Psoas muscle (tissue), 8 donors: ENCODE measurements around the gene RSPRY1. TPM values are rescaled to one million over a fixed set of nuclear protein-coding genes. Genes with fewer than 3 reads are reported as not detected.

Experiments
- ATAC-seq, 4 donors: fragments of 200-7000 bp; cut with Tn5 transposase; one replicate each; pipeline ENCODE4 v1.9.1; 2020; ENCODE audit warnings: moderate library complexity in 3 of 4, mild to moderate bottlenecking in 2 of 4
- DNase-seq, 2 donors: peaks; one replicate each; pipeline ENCODE4 v3.0.0-alpha.2; 2020
- H3K27ac ChIP-seq: fragments of 200-600 bp; one replicate; pipeline ENCODE4 v1.8.0; 2022
- H3K27me3 ChIP-seq, 3 donors: fragments of 200-600 bp in 1 of 3; one replicate each; pipeline versions ENCODE4 v1.6.1 to v1.8.0; 2013 to 2022; ENCODE audit warnings: low read length in 2 of 3, mild to moderate bottlenecking in 2 of 3, moderate library complexity in 1 of 3; ENCODE audit not compliant: insufficient read depth in 3 of 3
- H3K36me3 ChIP-seq, 2 donors: fragments of 200-600 bp in 1 of 2; one replicate each; pipeline versions ENCODE4 v1.6.1 to v1.8.0; 2013 to 2022; ENCODE audit warnings: low read depth in 1 of 2, mild to moderate bottlenecking in 1 of 2, moderate library complexity in 1 of 2; ENCODE audit not compliant: insufficient read depth in 1 of 2
- H3K4me1 ChIP-seq: fragments of 200-600 bp; one replicate; pipeline ENCODE4 v1.8.0; 2022
- H3K4me3 ChIP-seq: fragments of 200-600 bp; one replicate; pipeline ENCODE4 v1.8.0; 2022; ENCODE audit warnings: mild to moderate bottlenecking
- H3K9me3 ChIP-seq: fragments of 200-600 bp; one replicate; pipeline ENCODE4 v1.8.0; 2022
- WGBS, 3 donors: extraction: QIAGEN DNeasy Blood & Tissue Kit; methylation state at CpG; one replicate each; pipeline versions ENCODE4 v1.1.6 to v1.1.7; 2013; 5-methylcytosine and 5-hydroxymethylcytosine counted together
- intact Hi-C, 2 donors: fragments of 100-400 bp; cut with DNase I; formaldehyde crosslinking; loops; one replicate each; pipeline versions ENCODE4 v1.11.0 to v1.14.2; 2022
- polyA plus RNA-seq, 3 donors: library from polyadenylated mRNA; stranded (reverse); fragments of 200-250 nt; gene quantifications; one replicate each; pipeline ENCODE4 v1.2.3, GENCODE V29; 2013
- total RNA-seq, 4 donors: library from RNA; stranded (reverse); fragmentation: NEBNext Ultra II Directional in 2 of 4; extraction: Animal tissue kit (Norgen Biotek cat#: 25700) in 2 of 4; gene quantifications; one replicate each; pipeline versions ENCODE4 v1.2.1 to v1.2.4, GENCODE V29; 2021 to 2023
- TF ChIP-seq, protein P1 (sequence below): fragments of 200-600 bp; IDR thresholded peaks from one replicate; pipeline ENCODE4 v1.8.0; 2022; ENCODE audit warnings: antibody characterized with exemption
- donor health status: healthy with polysubstance abuse.
- donor health status: DM: no; HTN: no; CAD: no; lungs with moderate emphysema.
- donor health status: Bipolar disorder and iron deficiency.
- donor health status: healthy.
- donor health status: DM: yes; HTN: yes; CAD: no.
- donor health status: DM: no; HTN: no; CAD: no.
- donor health status: DM: no; HTN: no; CAD: no.
- donor health status: DM: yes; HTN: yes; CAD: no.

Gene RSPRY1
- total and polyA plus RNA-seq, 7 donors, result 7.1 to 19.5 (median 15.2) TPM

DNA sequence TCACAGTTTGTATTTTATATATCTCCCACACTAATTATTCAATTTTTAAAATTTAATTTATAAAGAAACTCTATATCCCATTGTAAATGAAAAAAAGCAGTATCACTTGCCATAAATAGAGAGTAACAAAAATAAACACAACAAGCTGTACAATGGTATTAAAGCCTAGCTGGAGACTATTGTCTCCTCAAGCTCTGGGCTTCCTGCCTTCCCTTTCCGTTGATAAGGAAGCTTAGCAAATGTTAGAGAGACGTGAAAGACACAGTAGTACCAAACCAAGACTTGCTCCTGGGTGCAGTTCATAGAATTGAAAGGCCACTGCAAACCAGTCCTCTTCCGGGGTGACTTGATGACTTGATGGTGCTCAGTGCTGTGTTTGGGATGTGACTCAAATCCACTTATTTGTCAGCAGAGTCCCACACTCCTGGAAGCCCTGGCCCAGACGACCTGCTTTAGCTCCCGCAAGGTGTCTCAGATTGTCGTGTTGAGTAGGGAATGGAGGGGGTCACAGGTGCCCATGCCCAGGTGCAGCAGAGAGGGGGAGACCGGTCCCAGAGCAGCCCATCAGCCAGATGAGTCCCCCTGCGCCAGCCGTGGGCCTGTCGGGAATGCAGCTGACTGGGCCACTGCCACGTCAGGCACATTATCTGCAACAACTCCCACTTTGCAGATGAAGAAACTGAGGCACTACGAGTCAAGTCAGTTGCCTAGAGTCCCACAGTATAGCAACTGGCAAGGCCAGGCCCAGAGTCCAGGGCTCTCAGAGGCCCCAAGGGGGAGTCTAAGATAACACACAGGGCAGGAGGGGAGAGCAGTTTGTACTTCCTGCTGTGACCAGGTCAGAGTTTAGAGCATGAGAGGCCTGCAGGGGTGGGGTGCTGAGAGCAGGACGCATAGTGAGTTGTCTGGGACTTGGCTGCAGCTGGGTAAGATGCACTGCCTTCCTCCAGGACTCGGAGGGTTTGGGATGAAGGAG, 40.8 kb upstream of the RSPRY1 start:
- TF ChIP-seq, protein P1, sequence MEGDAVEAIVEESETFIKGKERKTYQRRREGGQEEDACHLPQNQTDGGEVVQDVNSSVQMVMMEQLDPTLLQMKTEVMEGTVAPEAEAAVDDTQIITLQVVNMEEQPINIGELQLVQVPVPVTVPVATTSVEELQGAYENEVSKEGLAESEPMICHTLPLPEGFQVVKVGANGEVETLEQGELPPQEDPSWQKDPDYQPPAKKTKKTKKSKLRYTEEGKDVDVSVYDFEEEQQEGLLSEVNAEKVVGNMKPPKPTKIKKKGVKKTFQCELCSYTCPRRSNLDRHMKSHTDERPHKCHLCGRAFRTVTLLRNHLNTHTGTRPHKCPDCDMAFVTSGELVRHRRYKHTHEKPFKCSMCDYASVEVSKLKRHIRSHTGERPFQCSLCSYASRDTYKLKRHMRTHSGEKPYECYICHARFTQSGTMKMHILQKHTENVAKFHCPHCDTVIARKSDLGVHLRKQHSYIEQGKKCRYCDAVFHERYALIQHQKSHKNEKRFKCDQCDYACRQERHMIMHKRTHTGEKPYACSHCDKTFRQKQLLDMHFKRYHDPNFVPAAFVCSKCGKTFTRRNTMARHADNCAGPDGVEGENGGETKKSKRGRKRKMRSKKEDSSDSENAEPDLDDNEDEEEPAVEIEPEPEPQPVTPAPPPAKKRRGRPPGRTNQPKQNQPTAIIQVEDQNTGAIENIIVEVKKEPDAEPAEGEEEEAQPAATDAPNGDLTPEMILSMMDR, result no peak
- 69 to 76% (median 72%) methylated on average over 13 to 14 of the region's 14 CpGs for WGBS, 3 donors
- H3K4me3 ChIP-seq, result no peak overlapping the region

DNA sequence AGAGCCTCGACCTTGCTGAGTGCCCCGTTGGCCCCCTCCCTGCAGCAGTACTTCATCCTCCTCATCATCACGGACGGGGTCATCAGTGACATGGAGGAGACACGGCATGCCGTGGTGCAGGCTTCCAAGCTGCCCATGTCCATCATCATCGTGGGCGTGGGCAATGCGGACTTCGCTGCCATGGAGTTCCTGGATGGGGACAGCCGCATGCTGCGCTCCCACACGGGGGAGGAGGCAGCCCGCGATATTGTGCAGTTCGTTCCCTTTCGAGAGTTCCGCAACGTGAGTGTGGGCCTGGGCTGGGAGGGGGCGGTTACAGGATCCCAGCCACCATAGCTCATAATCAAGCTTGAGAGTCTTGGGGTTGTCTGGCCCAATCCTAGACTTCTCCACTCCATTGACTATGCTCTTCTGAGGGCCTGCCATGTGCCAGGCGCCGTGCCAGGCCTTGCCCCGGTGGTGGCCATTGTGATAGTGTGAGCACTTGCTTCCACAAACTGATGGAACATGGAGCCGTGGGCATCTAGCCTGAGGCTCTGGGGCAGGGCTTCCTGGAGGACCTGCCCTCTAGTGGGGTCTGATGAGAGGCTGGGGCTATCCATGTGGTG, 40.0 kb upstream of the RSPRY1 start:
- Histone ChIP-seq H3K4me1 (peaks cover 21% of the 10 kb centered on the region), H3K36me3 (peaks cover 0 to 11% of the 10 kb centered on the region in 2 donors), H3K27ac (no peak overlapping the region), H3K9me3 (no peaks in the 10 kb centered on the region), H3K27me3 (no peaks in the 10 kb centered on the region), H3K4me3 (no peak overlapping the region)
- DNase-seq, result no peak
- ATAC-seq, result no peak
- 80 to 82% (median 82%) methylated on average over 23 to 24 of the region's 24 CpGs for WGBS, 3 donors
- TF ChIP-seq, protein P1, result no peak
- intact Hi-C loops, result loop anchor here in 1 of 2 donors (10.0 kb wide), 1 partner anchor 51 kb away; the partner anchor contains the start of gene CPNE2

More for the DNA sequence above, 40.8 kb upstream of the RSPRY1 start:
- H3K27me3 ChIP-seq, result no peaks in the 10 kb centered on the region
- H3K9me3 ChIP-seq, result no peaks in the 10 kb centered on the region
- DNase-seq (no peak), ATAC-seq (no peak)
- peaks cover 21% of the 10 kb centered on the region for H3K4me1 ChIP-seq
- H3K36me3 ChIP-seq, result peaks cover 0 to 11% of the 10 kb centered on the region in 2 donors
- intact Hi-C loops, result loop anchor here in 1 of 2 donors (10.0 kb wide), 1 partner anchor 51 kb away; the partner anchor contains the start of gene CPNE2
- no peak overlapping the region for H3K27ac ChIP-seq

DNA sequence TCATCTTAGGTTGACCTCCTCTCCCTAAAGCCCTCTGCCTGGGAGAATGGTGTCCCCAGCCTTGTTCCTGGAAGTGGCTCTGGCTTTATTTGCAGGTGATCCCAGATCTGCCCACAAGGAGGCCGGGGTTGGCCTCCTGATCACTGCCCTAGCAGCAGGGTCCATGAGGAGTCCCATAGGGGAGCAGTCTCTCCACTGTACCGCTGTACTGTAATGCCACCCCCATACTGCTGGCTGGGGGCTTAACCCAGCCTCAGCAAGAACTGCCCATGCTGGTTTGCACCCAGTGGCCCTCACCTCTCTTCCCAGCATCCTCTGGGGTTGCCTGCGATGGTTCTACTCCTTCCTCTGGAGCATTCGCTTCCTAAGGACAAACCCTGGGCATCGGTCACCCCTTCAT, 39.4 kb upstream of the RSPRY1 start:
- ATAC-seq (peak in 1 of 4 donors; percentile 21), DNase-seq (no peak)
- H3K36me3 ChIP-seq, result peaks cover 0 to 11% of the 10 kb centered on the region in 2 donors
- intact Hi-C loops, result loop anchor here in 1 of 2 donors (10.0 kb wide), 1 partner anchor 52 kb away; the partner anchor contains the start of gene CPNE2
- H3K9me3 ChIP-seq, result no peaks in the 10 kb centered on the region
- no peak overlapping the region for H3K4me3 ChIP-seq
- 88 to 93% (median 90%) methylated on average over 5 of the region's 5 CpGs for WGBS, 3 donors
- no peaks in the 10 kb centered on the region for H3K27me3 ChIP-seq
- H3K27ac ChIP-seq, result peak overlapping the region; percentile 41
- peaks cover 21% of the 10 kb centered on the region for H3K4me1 ChIP-seq
- TF ChIP-seq, protein P1, result no peak

DNA sequence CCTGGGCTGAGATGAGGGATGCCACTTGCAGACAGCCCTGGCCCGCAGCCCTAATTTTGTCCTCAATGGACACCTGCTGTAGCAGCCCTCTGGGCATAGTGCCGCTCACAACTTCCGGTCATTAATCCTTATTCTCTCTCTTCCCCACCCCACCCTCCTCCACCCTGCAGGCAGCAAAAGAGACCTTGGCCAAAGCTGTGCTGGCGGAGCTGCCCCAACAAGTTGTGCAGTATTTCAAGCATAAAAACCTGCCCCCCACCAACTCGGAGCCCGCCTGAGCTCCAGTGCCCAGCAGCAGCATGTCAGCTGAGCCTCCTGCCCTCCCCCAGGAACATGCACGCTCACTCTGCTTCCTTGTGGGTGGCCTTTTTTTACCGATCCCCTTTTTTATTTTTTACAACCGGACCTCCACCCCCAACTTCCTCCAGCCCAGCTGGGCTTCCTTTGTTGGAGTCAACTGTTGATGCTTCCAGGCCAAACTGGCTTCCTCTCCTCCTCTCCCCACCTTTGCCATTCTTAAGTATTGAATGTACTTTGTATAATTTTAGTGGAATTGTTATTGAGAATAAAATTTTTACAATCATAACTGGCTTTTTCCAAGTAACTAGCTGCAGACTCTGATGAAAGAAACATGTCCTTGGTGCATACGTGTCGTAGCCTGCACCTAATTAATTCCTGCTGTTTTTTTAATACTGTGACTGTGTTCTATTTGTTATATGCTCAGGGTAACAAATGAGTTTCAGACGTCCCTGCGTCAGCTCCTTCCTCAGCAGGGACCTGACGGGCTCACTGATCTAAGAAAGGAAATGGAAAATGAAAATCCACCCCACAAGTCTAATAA, 38.5 kb upstream of the RSPRY1 start:
- ATAC-seq (peak; percentile 55 to 79 (median 76)), DNase-seq (peak in 1 of 2 donors; percentile 38)
- Histone ChIP-seq H3K27ac (peak overlapping the region; percentile 41), H3K4me1 (peaks cover 21% of the 10 kb centered on the region), H3K36me3 (peaks cover 0 to 20% of the 10 kb centered on the region in 2 donors), H3K9me3 (no peaks in the 10 kb centered on the region), H3K27me3 (no peaks in the 10 kb centered on the region), H3K4me3 (no peak overlapping the region)
- 19 to 24% (median 23%) methylated on average over 14 of the region's 14 CpGs for WGBS, 3 donors
- intact Hi-C loops, result loop anchor here in 1 of 2 donors (10.0 kb wide), 1 partner anchor 53 kb away; the partner anchor contains the start of gene CPNE2
- TF ChIP-seq, protein P1, result no peak
